GM10248 (cell line): ENCODE measurements around the gene DIP2B.

Source experiments
- CTCF ChIA-PET: fragments of 300-600 bp; sonication (Branson Sonifier 250); formaldehyde crosslinking; extraction: SDS; loops from one replicate; lab custom pipeline; 2021; ENCODE audit warnings: antibody characterized with exemption; lab: Yijun Ruan, JAX
- POLR2A ChIA-PET: fragments of 350-650 bp; sonication (Branson Sonifier 250); formaldehyde crosslinking; extraction: SDS; loops from one replicate; lab custom pipeline; 2020; ENCODE audit warnings: antibody characterized with exemption; lab: Yijun Ruan, JAX
- DNase-seq: peaks from one replicate; pipeline ENCODE4 v3.0.0; 2012; ENCODE audit errors: extremely low spot score
- CTCF ChIP-seq: IDR thresholded peaks from 2 replicates; pipeline ENCODE4 v1.5.1; 2012; ENCODE audit warnings: mild to moderate bottlenecking, low read depth; ENCODE audit errors: extremely low read depth, missing control alignments, control extremely low read depth

DIP2B gene

GRCh38 chr12:50775251-50775650, 270.5 kb downstream of the DIP2B start:
- TF ChIP-seq CTCF: no peak
- DNase-seq: no peak
- ChIA-PET CTCF (interaction anchor here (1.3 to 6.6 kb wide), 2 partner anchors 8 to 11 kb away, joined by 3 to 53 read pairs; partner anchors contain the start of gene ATF1), POLR2A (interaction anchor here (0.6 kb wide), 1 partner anchor 308 kb away, joined by 5 read pairs; no protein-coding TSS in a partner anchor)

DNA sequence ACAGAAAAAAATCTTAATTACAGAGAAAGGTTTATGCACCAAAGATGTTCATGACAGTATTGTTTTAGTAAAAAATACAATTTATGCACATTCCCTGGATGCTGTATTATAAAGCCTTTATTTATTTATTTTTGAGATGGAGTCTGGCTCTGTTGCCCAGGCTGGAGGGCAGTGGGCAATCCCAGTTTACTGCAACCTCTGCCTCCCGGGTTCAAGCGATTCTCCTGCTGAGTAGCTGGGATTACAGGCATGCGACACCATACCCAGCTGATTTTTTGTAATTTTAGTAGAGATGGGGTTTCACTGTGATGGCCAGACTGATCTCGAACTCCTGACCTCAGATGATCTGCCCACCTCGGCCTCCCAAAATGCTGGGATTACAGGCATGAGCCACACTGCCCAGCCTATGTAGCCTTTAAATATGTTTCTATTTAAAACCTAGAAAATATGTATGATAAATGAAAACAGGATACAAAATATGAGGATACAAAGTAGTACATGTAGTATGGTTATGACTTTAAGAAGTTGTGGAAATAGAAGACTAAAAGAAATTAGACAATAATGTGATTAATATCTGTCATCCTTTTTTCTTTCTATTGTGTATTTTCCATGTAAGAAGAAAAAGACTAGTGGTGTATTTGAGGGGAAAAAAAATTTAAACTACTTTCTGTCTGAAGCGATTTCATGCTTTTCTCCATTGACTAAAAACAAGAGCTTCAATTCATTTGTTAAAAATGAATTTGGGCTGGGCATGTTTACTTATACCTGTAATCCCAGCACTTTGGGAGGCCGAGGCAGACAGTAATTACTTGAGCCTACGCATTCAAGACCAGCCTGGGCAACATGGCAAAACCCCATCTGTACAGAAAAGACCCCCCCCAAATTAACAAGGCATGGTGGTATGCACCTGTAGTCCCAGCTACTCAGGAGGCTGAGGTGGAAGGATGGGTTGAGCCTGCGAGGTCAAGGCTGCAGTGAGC, 272.3 kb downstream of the DIP2B start:
- POLR2A ChIA-PET: interaction anchor here (0.6 to 1.2 kb wide), 3 partner anchors 12 to 138 kb away, joined by 3 to 6 read pairs (median 5); partner anchors contain the start of gene ATF1

GRCh38 chr12:50778663-50779590, 274.1 kb downstream of the DIP2B start:
- POLR2A ChIA-PET: no interaction called here
- CTCF ChIA-PET: interaction anchor here (1.3 to 6.6 kb wide), 3 partner anchors 12 to 15 kb away, joined by 5 to 53 read pairs (median 10); partner anchors contain the start of gene ATF1
- no peak for TF ChIP-seq CTCF
- no peak for DNase-seq

More for the DNA sequence above, 272.3 kb downstream of the DIP2B start:
- no peak for TF ChIP-seq CTCF
- CTCF ChIA-PET: interaction anchor here (0.6 to 6.6 kb wide), 3 partner anchors 9 to 16 kb away, joined by 3 to 53 read pairs (median 3); partner anchors contain the start of gene ATF1
- DNase-seq: no peak

GRCh38 chr12:50780013-50780412, 275.2 kb downstream of the DIP2B start:
- TF ChIP-seq CTCF: no peak
- POLR2A ChIA-PET: no interaction called here
- CTCF ChIA-PET: interaction anchor here (1.3 to 2.4 kb wide), 2 partner anchors 13 to 15 kb away, joined by 5 to 10 read pairs; no protein-coding TSS in a partner anchor
- DNase-seq: no peak

- POLR2A ChIA-PET: no interaction called here
Observed at GRCh38 chr12:50784501-50784900, 279.7 kb downstream of the DIP2B start.

More at GRCh38 chr12:50784501-50784900, 279.7 kb downstream of the DIP2B start:
- no peak for TF ChIP-seq CTCF
- no peak for DNase-seq
- CTCF ChIA-PET: interaction anchor here (1.7 kb wide), 2 partner anchors 10 to 19 kb away, joined by 3 to 4 read pairs; no protein-coding TSS in a partner anchor
